Measurements from ENCODE around the gene HNRNPAB. TPM values are rescaled to one million over a fixed set of nuclear protein-coding genes. Genes with fewer than 3 reads are reported as not detected.
A peak's percentile ranks its signal among the peaks of the same experiment; 100 is the strongest.

HNRNPAB gene
- total and polyA plus RNA-seq, 9 of the 15 experiments (the other 6 are each of a cell fraction or from before 2014, with no cell fraction given) = 34.6 to 425 (median 236) TPM

DNA sequence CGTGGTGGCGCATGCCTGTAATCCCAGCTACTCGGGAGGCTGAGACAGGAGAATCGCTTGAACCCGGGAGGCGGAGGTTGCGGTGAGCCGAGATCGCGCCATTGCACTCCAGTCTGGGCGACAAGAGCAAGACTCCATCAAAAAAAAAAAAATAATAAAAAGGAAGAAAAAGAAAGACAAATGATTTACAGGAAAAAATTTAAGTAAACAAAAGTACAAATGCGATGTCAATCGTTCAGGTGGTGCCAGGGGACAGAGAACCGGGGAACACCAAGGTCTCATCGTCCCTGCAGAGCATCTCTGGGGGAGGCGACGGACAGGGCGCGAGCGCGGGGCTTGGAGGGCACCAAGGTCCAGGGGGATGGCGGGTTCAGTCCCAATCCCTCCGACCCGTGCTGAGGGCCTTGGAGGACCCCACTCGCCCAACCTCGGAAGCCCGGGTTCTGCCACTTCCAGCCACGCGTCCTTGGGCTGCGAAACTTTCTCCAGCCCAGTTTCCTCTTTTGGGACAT is 607 bp upstream of the HNRNPAB start (continued):
- TF ChIP-seq, protein P1, sequence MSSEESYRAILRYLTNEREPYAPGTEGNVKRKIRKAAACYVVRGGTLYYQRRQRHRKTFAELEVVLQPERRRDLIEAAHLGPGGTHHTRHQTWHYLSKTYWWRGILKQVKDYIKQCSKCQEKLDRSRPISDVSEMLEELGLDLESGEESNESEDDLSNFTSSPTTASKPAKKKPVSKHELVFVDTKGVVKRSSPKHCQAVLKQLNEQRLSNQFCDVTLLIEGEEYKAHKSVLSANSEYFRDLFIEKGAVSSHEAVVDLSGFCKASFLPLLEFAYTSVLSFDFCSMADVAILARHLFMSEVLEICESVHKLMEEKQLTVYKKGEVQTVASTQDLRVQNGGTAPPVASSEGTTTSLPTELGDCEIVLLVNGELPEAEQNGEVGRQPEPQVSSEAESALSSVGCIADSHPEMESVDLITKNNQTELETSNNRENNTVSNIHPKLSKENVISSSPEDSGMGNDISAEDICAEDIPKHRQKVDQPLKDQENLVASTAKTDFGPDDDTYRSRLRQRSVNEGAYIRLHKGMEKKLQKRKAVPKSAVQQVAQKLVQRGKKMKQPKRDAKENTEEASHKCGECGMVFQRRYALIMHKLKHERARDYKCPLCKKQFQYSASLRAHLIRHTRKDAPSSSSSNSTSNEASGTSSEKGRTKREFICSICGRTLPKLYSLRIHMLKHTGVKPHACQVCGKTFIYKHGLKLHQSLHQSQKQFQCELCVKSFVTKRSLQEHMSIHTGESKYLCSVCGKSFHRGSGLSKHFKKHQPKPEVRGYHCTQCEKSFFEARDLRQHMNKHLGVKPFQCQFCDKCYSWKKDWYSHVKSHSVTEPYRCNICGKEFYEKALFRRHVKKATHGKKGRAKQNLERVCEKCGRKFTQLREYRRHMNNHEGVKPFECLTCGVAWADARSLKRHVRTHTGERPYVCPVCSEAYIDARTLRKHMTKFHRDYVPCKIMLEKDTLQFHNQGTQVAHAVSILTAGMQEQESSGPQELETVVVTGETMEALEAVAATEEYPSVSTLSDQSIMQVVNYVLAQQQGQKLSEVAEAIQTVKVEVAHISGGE (CRISPR knock-in tag; IDR thresholded peaks at IDR 0.05) = peak in 1 of 3 experiments; percentile 56; a peak in 1 of 6 replicates
- no peak for TF ChIP-seq ZNF589 (CRISPR knock-in tag; IDR thresholded peaks at IDR 0.05; ENCODE audit: low read depth)
- TF ChIP-seq, protein P2, sequence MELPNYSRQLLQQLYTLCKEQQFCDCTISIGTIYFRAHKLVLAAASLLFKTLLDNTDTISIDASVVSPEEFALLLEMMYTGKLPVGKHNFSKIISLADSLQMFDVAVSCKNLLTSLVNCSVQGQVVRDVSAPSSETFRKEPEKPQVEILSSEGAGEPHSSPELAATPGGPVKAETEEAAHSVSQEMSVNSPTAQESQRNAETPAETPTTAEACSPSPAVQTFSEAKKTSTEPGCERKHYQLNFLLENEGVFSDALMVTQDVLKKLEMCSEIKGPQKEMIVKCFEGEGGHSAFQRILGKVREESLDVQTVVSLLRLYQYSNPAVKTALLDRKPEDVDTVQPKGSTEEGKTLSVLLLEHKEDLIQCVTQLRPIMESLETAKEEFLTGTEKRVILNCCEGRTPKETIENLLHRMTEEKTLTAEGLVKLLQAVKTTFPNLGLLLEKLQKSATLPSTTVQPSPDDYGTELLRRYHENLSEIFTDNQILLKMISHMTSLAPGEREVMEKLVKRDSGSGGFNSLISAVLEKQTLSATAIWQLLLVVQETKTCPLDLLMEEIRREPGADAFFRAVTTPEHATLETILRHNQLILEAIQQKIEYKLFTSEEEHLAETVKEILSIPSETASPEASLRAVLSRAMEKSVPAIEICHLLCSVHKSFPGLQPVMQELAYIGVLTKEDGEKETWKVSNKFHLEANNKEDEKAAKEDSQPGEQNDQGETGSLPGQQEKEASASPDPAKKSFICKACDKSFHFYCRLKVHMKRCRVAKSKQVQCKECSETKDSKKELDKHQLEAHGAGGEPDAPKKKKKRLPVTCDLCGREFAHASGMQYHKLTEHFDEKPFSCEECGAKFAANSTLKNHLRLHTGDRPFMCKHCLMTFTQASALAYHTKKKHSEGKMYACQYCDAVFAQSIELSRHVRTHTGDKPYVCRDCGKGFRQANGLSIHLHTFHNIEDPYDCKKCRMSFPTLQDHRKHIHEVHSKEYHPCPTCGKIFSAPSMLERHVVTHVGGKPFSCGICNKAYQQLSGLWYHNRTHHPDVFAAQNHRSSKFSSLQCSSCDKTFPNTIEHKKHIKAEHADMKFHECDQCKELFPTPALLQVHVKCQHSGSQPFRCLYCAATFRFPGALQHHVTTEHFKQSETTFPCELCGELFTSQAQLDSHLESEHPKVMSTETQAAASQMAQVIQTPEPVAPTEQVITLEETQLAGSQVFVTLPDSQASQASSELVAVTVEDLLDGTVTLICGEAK (IDR thresholded peaks at IDR 0.05) = peak; percentile 45; the same call in 1 of the 2 replicates
- TF ChIP-seq, protein P2 (CRISPR knock-in tag; IDR thresholded peaks at IDR 0.05) = no peak
- TF ChIP-seq SMARCA5 (IDR thresholded peaks at IDR 0.05) = peak; percentile 58; the same call in 1 of the 2 replicates
- TF ChIP-seq MCM7 (IDR thresholded peaks at IDR 0.05) = no peak
- TF ChIP-seq, protein P3, sequence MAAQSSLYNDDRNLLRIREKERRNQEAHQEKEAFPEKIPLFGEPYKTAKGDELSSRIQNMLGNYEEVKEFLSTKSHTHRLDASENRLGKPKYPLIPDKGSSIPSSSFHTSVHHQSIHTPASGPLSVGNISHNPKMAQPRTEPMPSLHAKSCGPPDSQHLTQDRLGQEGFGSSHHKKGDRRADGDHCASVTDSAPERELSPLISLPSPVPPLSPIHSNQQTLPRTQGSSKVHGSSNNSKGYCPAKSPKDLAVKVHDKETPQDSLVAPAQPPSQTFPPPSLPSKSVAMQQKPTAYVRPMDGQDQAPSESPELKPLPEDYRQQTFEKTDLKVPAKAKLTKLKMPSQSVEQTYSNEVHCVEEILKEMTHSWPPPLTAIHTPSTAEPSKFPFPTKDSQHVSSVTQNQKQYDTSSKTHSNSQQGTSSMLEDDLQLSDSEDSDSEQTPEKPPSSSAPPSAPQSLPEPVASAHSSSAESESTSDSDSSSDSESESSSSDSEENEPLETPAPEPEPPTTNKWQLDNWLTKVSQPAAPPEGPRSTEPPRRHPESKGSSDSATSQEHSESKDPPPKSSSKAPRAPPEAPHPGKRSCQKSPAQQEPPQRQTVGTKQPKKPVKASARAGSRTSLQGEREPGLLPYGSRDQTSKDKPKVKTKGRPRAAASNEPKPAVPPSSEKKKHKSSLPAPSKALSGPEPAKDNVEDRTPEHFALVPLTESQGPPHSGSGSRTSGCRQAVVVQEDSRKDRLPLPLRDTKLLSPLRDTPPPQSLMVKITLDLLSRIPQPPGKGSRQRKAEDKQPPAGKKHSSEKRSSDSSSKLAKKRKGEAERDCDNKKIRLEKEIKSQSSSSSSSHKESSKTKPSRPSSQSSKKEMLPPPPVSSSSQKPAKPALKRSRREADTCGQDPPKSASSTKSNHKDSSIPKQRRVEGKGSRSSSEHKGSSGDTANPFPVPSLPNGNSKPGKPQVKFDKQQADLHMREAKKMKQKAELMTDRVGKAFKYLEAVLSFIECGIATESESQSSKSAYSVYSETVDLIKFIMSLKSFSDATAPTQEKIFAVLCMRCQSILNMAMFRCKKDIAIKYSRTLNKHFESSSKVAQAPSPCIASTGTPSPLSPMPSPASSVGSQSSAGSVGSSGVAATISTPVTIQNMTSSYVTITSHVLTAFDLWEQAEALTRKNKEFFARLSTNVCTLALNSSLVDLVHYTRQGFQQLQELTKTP (IDR thresholded peaks at IDR 0.05; ENCODE audit: low read depth in 1 of 2, partially characterized antibody in 2 of 2) = peak in 1 of 2 experiments; percentile 30
- TF ChIP-seq, protein P4, sequence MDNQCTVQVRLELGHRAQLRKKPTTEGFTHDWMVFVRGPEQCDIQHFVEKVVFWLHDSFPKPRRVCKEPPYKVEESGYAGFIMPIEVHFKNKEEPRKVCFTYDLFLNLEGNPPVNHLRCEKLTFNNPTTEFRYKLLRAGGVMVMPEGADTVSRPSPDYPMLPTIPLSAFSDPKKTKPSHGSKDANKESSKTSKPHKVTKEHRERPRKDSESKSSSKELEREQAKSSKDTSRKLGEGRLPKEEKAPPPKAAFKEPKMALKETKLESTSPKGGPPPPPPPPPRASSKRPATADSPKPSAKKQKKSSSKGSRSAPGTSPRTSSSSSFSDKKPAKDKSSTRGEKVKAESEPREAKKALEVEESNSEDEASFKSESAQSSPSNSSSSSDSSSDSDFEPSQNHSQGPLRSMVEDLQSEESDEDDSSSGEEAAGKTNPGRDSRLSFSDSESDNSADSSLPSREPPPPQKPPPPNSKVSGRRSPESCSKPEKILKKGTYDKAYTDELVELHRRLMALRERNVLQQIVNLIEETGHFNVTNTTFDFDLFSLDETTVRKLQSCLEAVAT (IDR thresholded peaks at IDR 0.05) = peak; percentile 51 to 58; a peak in 1 of 4 replicates
- peak; percentile 47; the same call in 1 of the 2 replicates for TF ChIP-seq HLTF (IDR thresholded peaks at IDR 0.05)

Measured in K562 (cell line).